Measurements from ENCODE around the gene BCAS3.

BCAS3 gene

GRCh38 chr17:61318684-61319098, 641.0 kb downstream of the BCAS3 start:
- in situ Hi-C loops (cut with HindIII; ENCODE audit: low sequenced_read_pairs), result no loop called here
- DNase-seq (ENCODE audit: low read depth), result no peak
- TF ChIP-seq CTCF (IDR thresholded peaks at IDR 0.05; ENCODE audit: low read depth, low read length, missing control alignments), result no peak
- H3K4me3 ChIP-seq (ENCODE audit: low read depth, low read length), result no peak overlapping the region

- in situ Hi-C loops (cut with HindIII; ENCODE audit: low sequenced_read_pairs), result no loop called here
- no peak for TF ChIP-seq CTCF (IDR thresholded peaks at IDR 0.05; ENCODE audit: low read depth, low read length, missing control alignments)
- DNase-seq (ENCODE audit: low read depth), result no peak
- no peak overlapping the region for H3K4me3 ChIP-seq (ENCODE audit: low read depth, low read length)
Measured at GRCh38 chr17:61321344-61321743, 643.7 kb downstream of the BCAS3 start.

GRCh38 chr17:61322325-61323002, 644.8 kb downstream of the BCAS3 start:
- DNase-seq (ENCODE audit: low read depth), result no peak
- no peak for TF ChIP-seq CTCF (IDR thresholded peaks at IDR 0.05; ENCODE audit: low read depth, low read length, missing control alignments)
- H3K4me3 ChIP-seq (ENCODE audit: low read depth, low read length), result no peak overlapping the region
- in situ Hi-C loops (cut with HindIII; ENCODE audit: low sequenced_read_pairs), result no loop called here

GRCh38 chr17:61323003-61323908, 645.6 kb downstream of the BCAS3 start:
- DNase-seq (ENCODE audit: low read depth), result no peak
- no peak overlapping the region for H3K4me3 ChIP-seq (ENCODE audit: low read depth, low read length)
- no peak for TF ChIP-seq CTCF (IDR thresholded peaks at IDR 0.05; ENCODE audit: low read depth, low read length, missing control alignments)
- in situ Hi-C loops (cut with HindIII; ENCODE audit: low sequenced_read_pairs), result no loop called here

- no peak for DNase-seq (ENCODE audit: low read depth)
- no peak for TF ChIP-seq CTCF (IDR thresholded peaks at IDR 0.05; ENCODE audit: low read depth, low read length, missing control alignments)
- in situ Hi-C loops (cut with HindIII; ENCODE audit: low sequenced_read_pairs), result no loop called here
- no peak overlapping the region for H3K4me3 ChIP-seq (ENCODE audit: low read depth, low read length)
Measured at GRCh38 chr17:61323909-61324868, 646.5 kb downstream of the BCAS3 start.

GRCh38 chr17:61324950-61325349, 647.3 kb downstream of the BCAS3 start:
- no peak for TF ChIP-seq CTCF (IDR thresholded peaks at IDR 0.05; ENCODE audit: low read depth, low read length, missing control alignments)
- H3K4me3 ChIP-seq (ENCODE audit: low read depth, low read length), result no peak overlapping the region
- DNase-seq (ENCODE audit: low read depth), result no peak
- in situ Hi-C loops (cut with HindIII; ENCODE audit: low sequenced_read_pairs), result loop anchor here (5.0 kb wide), 2 partner anchors 42 to 63 kb away; no protein-coding TSS in a partner anchor

Measured in astrocyte of the cerebellum (primary cell).